ENCODE results near the gene AXDND1.

- TF ChIP-seq, protein P1, sequence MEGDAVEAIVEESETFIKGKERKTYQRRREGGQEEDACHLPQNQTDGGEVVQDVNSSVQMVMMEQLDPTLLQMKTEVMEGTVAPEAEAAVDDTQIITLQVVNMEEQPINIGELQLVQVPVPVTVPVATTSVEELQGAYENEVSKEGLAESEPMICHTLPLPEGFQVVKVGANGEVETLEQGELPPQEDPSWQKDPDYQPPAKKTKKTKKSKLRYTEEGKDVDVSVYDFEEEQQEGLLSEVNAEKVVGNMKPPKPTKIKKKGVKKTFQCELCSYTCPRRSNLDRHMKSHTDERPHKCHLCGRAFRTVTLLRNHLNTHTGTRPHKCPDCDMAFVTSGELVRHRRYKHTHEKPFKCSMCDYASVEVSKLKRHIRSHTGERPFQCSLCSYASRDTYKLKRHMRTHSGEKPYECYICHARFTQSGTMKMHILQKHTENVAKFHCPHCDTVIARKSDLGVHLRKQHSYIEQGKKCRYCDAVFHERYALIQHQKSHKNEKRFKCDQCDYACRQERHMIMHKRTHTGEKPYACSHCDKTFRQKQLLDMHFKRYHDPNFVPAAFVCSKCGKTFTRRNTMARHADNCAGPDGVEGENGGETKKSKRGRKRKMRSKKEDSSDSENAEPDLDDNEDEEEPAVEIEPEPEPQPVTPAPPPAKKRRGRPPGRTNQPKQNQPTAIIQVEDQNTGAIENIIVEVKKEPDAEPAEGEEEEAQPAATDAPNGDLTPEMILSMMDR (conservative IDR thresholded peaks at IDR 0.05), result no peak
- no peak for TF ChIP-seq ZFX (IDR thresholded peaks at IDR 0.05)
Measured at GRCh38 chr1:179548666-179549367, 183.0 kb downstream of the AXDND1 start.
